Gastroesophageal sphincter (tissue), 3 donors: Measurements from ENCODE around the gene YPEL3.

Experiments used
- CTCF ChIP-seq, 4 experiments: fragments of 200-600 bp in 2 of 4; fragments of 450-650 bp in 2 of 4; sonication (generic) in 1 of 4; IDR thresholded peaks; one replicate each; pipeline ENCODE4 v1.5.1; 2017 to 2019; ENCODE audit warnings: antibody characterized with exemption in 4 of 4, mild to moderate bottlenecking in 2 of 4, moderate library complexity in 2 of 4
- POLR2AphosphoS5 ChIP-seq: sonication (generic); formaldehyde crosslinking; IDR thresholded peaks from one replicate; pipeline ENCODE4 v1.6.1; 2017; ENCODE audit warnings: antibody characterized with exemption

DNA sequence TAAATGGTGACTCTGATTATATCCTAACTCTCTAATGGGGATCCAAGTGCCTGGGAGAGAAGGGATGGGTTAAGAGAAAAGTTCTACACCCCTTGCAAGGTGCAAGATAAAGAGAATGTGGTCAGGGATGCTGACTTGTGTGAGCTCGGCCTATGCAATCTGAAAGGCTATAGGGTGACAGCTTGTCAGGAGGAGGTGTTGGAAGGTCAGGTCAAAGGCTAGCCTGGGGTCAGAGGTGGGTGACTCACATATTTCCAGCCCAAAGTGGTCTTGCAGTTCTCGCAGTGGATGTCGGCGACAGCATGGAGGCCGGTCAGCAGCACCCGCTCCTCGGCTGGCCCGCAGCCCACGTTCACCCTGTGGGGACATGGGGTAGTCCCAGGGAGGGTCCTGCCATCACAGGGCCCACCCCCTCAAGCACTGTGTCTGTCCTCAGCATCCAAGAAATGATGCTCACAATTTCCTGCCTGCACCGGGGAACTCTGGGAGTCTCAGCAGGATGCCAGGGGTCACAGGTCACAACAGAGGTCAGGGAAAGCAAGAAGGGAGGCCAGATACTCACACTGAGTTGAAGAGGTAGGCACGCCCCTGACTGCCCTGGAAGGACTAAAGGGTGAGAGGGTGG, 1.4 kb downstream of the YPEL3 start:
- TF ChIP-seq CTCF (IDR thresholded peaks at IDR 0.05): no peak
- no peak for TF ChIP-seq POLR2AphosphoS5
